Measurements from ENCODE around the gene NRAP.

The NRAP gene

GRCh38 chr10:113692271-113692670 lies 28.4 kb upstream of the NRAP start:
- peaks cover 33% of the 10 kb centered on the region for H3K9me3 Mint-ChIP-seq

DNA sequence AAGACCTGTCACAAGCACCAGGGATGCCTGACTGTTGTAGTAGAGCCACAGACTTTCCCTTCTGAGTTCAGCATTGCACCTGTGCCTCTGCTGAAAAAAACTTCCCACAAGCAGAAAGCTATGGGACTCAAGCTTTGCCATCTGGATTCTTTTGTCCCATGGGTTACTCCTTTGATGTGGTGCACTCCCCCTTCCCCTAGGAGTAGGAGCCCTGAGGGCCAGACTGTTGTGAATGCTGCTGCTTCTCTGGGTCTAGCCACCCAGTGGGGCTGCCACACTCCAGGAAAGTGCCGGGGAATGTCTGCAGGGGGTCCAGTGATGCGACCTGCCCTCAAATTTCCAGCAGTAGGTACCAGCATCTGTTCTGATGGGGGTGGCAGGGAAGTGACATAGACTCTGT lies 27.5 kb upstream of the NRAP start:
- H3K9me3 Mint-ChIP-seq, result peaks cover 38% of the 10 kb centered on the region
- H3K27ac Mint-ChIP-seq, result no peak overlapping the region
- peaks cover 74% of the 10 kb centered on the region for H3K36me3 Mint-ChIP-seq (ENCODE audit: low read depth)
- no peak overlapping the region for H3K4me3 Mint-ChIP-seq
- peaks cover 31% of the 10 kb centered on the region for H3K4me1 Mint-ChIP-seq (ENCODE audit: low read depth)
- no peaks in the 10 kb centered on the region for H3K27me3 Mint-ChIP-seq

More at GRCh38 chr10:113692271-113692670, 28.4 kb upstream of the NRAP start:
- Mint-ChIP-seq H3K27ac (no peak overlapping the region), H3K27me3 (no peaks in the 10 kb centered on the region), H3K36me3 (ENCODE audit: low read depth) (peaks cover 76% of the 10 kb centered on the region), H3K4me1 (ENCODE audit: low read depth) (peaks cover 31% of the 10 kb centered on the region), H3K4me3 (no peak overlapping the region)

DNA sequence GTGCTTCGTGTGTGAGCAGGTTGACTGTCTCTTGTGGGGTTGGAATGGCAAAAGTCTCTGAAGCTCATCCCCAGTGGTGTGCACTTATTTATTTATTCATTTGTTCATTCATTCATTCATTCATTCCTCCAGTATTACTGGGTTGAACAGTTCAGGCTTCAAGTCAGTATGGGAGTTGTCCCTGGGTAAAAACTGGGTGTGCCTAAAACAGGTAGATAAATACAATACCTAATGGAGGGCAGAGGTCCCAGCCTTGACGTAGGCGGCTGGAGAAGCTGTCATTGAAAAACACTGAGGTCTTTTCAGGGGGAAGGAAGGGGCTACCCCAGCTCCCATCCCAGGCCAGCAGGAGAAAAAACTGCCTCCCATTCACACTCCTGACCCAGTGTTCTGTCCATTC lies 26.9 kb upstream of the NRAP start:
- H3K36me3 Mint-ChIP-seq (ENCODE audit: low read depth), result peaks cover 80% of the 10 kb centered on the region
- H3K4me3 Mint-ChIP-seq, result no peak overlapping the region
- no peaks in the 10 kb centered on the region for H3K27me3 Mint-ChIP-seq
- H3K9me3 Mint-ChIP-seq, result peaks cover 40% of the 10 kb centered on the region
- H3K4me1 Mint-ChIP-seq (ENCODE audit: low read depth), result peaks cover 31% of the 10 kb centered on the region
- H3K27ac Mint-ChIP-seq, result no peak overlapping the region

DNA sequence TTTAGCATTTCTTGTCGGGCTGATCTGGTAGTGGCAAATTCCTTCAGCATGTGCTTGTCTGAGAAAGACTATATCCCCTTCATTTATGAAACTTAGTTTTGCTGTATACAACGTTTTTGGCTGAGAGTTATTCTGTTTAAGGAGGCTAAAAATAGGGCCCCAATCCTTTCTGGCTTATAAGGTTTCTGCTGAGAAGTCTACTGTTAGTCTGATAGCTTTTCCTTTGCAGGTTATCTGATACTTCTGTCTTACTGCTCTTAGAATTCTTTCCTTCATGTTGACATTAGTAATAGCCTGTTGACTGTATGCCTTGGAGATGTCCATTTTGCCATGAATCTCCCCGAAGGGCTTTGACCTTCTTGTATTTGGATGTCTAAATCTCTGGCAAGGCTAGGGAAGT lies 25.7 kb upstream of the NRAP start:
- H3K27me3 Mint-ChIP-seq, result no peaks in the 10 kb centered on the region
- H3K27ac Mint-ChIP-seq, result no peak overlapping the region
- peaks cover 50% of the 10 kb centered on the region for H3K9me3 Mint-ChIP-seq
- H3K36me3 Mint-ChIP-seq (ENCODE audit: low read depth), result peaks cover 88% of the 10 kb centered on the region
- H3K4me1 Mint-ChIP-seq (ENCODE audit: low read depth), result peaks cover 31% of the 10 kb centered on the region
- no peak overlapping the region for H3K4me3 Mint-ChIP-seq

DNA sequence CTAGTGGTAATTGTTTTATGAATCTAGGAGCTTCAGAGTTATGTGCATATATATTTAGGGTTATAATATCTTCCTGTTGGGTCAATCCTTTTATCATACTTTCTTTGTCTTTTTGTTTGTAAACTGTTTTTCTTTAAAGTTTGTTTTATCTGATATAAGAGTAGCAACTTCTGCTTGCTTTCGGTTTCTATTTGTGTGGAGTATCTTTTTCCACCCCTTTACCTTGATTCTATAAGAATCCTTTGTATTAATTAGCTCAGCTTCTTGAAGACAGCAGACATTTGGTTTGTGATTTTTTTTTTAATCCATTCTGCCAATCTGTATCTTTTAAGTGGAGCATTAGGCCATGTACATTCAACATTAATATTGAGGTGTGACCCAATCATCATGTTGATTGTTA lies 25.2 kb upstream of the NRAP start:
- Mint-ChIP-seq H3K27ac (no peak overlapping the region), H3K27me3 (no peaks in the 10 kb centered on the region), H3K36me3 (ENCODE audit: low read depth) (peaks cover 88% of the 10 kb centered on the region), H3K4me1 (ENCODE audit: low read depth) (peaks cover 36% of the 10 kb centered on the region), H3K4me3 (peak overlapping the region; percentile 7), H3K9me3 (peaks cover 55% of the 10 kb centered on the region)

DNA sequence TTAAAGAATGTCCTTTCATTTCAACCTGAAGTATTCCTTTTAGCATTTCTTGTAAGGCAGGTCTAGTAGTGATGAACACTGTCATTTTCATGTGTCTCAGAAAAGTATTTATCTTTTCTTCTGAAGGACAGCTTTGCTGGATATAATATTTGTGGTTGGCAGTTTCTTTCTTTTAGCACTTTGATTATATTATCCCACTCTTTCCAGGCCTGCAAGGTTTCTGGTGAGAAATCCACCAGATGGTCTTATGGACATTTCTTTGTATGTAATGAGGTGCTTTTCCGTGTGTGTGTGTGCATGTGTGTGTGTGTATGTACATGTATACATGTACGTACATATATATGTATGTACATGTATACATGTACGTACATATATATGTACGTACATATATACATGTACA lies 23.2 kb upstream of the NRAP start:
- H3K9me3 Mint-ChIP-seq, result peaks cover 46% of the 10 kb centered on the region
- peaks cover 85% of the 10 kb centered on the region for H3K36me3 Mint-ChIP-seq (ENCODE audit: low read depth)
- H3K4me1 Mint-ChIP-seq (ENCODE audit: low read depth), result peaks cover 52% of the 10 kb centered on the region
- H3K27me3 Mint-ChIP-seq, result no peaks in the 10 kb centered on the region
- no peak overlapping the region for H3K27ac Mint-ChIP-seq
- no peak overlapping the region for H3K4me3 Mint-ChIP-seq

- Mint-ChIP-seq H3K27me3 (no peaks in the 10 kb centered on the region), H3K4me3 (no peak overlapping the region), H3K27ac (no peak overlapping the region), H3K9me3 (peaks cover 46% of the 10 kb centered on the region), H3K36me3 (ENCODE audit: low read depth) (peaks cover 80% of the 10 kb centered on the region), H3K4me1 (ENCODE audit: low read depth) (peaks cover 62% of the 10 kb centered on the region)
Observed at GRCh38 chr10:113686028-113686427, 22.2 kb upstream of the NRAP start.

- Mint-ChIP-seq H3K4me1 (ENCODE audit: low read depth) (peaks cover 55% of the 10 kb centered on the region), H3K9me3 (peaks cover 39% of the 10 kb centered on the region), H3K27me3 (no peaks in the 10 kb centered on the region), H3K36me3 (ENCODE audit: low read depth) (peaks cover 57% of the 10 kb centered on the region), H3K4me3 (no peak overlapping the region), H3K27ac (no peak overlapping the region)
Observed at GRCh38 chr10:113683300-113683699, 19.5 kb upstream of the NRAP start.

DNA sequence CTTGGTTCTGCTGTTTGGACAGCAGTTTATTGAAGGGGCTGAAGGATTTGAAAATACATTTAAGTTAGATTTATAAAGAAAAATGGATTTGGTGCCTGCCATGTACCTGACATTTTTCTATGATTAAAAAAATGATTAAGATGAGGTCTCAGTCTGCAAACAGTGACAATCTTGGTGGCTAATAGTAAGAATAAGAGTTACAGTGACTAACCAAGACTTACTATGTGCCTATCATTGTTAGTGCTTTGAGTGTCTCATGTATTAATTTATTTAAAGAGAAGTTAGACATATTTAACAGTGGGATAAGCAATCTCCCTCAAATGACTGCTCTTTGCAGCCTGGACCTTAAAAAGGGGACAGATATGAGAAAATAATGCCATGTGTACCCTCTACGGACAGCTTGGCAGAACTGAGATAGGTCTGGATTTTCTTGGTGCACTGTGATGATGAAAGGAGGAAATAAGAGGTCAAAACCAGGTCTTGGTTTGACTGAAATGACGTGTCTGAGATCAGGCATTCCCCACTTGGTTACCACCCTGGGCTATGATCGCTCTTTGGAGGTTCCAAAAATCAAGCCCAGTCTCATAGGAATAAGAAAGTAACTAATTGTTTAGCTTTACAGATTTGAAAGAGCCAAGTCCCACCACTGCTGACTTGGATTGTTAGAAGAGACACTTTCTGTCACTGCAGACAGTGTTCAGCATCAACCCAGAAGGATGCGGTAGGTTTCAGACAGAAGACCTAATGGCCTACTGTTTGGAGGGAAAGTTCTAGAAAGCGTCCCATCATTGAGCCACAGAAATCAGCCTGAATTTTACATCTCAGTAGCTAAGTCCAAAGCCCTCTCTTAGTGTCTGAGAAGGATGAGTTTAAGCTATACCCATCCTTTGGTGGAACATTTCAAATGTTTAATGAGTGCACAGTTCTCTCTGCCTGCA lies 18.0 kb upstream of the NRAP start:
- H3K27me3 Mint-ChIP-seq, result no peaks in the 10 kb centered on the region

DNA sequence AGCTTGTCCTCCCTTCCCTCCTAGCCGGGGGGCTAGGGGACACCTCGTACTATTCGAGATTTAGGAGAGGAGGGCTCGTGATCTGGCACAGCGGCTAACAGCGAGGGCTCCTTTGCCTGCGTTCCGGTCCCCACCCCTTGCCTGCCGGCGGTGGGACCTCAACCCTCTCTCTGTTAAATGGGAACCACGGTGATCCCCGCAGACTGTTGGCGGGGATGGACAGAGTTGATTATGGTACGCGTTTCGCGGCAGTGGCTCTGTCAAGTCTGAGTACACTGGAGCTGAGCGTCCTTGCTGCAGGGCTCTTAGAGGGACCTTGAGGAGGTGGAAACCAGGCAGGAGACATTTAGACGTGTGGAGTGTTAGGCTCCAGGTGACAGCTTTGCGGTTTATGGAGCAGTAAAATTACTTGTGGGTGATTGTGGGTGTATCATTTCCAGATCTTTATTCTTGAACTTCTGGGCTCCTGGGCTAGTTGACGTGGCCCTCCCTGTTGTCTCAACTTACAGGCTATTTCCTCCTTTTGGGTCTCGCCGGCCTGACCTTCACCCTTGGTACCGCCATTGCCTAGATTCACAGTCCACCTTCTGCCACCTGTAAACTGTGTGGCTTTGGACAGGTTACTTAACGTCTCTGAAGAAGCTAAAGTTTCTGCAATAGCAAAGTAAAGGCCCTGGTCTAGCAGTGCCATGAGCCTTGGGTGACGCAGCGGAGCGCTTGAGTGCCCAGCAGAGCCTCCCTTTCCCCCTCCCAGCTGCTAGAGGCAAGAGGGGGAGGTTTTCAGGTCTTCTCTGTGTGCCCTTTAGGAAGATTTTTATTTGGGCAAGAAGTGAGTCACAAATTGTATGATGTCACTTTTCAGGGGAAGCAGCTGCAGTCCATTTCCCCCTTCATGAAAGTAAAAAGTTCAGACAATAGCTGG lies 16.6 kb upstream of the NRAP start:
- Mint-ChIP-seq H3K4me1 (ENCODE audit: low read depth) (peaks cover 53% of the 10 kb centered on the region), H3K9me3 (peaks cover 20% of the 10 kb centered on the region), H3K27me3 (no peaks in the 10 kb centered on the region), H3K36me3 (ENCODE audit: low read depth) (peaks cover 32% of the 10 kb centered on the region), H3K27ac (peak overlapping the region; percentile 95), H3K4me3 (peak overlapping the region; percentile 97)

More for the DNA sequence above, 18.0 kb upstream of the NRAP start:
- Mint-ChIP-seq H3K9me3 (peaks cover 25% of the 10 kb centered on the region), H3K36me3 (ENCODE audit: low read depth) (peaks cover 42% of the 10 kb centered on the region), H3K27ac (peak overlapping the region; percentile 95), H3K4me3 (peak overlapping the region; percentile 97), H3K4me1 (ENCODE audit: low read depth) (peaks cover 53% of the 10 kb centered on the region)

DNA sequence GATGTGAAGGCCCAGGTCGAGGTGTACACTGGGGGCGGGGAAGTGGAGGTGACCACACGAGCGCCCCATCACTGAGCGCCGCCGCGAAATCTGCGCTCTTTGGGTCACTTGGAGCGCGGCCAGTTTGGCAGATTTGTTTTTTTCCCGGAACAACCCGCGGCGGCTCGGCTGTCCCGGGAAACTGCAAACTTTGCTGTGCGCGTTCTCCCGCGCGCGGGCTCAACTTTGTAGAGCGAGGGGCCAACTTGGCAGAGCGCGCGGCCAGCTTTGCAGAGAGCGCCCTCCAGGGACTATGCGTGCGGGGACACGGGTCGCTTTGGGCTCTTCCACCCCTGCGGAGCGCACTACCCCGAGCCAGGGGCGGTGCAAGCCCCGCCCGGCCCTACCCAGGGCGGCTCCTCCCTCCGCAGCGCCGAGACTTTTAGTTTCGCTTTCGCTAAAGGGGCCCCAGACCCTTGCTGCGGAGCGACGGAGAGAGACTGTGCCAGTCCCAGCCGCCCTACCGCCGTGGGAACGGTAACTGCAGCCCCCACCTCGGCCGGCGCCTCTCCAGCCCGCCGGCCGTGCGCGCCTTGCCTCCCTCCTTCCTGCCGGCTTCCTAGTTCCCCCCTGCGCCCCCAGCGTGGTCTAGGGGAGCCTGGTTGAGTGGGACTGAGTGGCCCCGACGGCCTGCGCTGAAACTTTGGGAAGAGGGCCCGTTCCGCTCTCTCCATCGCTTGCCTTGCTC lies 15.8 kb upstream of the NRAP start, which contains the start of gene CASP7:
Gene CASP7, plus strand, starts transcription at position 450 of the 727 bp plus-strand sequence. CDS start 17,582 bp downstream, outside the sequence.
- Mint-ChIP-seq H3K4me1 (ENCODE audit: low read depth) (peaks cover 49% of the 10 kb centered on the region), H3K27ac (peak within 1 kb of the TSS; percentile 95), H3K4me3 (peak within 1 kb of the TSS; percentile 97), H3K36me3 (ENCODE audit: low read depth) (peaks cover 25% of the 10 kb centered on the region), H3K27me3 (no peaks in the 10 kb centered on the region), H3K9me3 (peaks cover 13% of the 10 kb centered on the region)

GRCh38 chr10:113666682-113667252 lies 2.9 kb upstream of the NRAP start:
- H3K4me1 Mint-ChIP-seq (ENCODE audit: low read depth), result peaks cover 12% of the 10 kb centered on the region
- peak overlapping the region; percentile 46 for H3K27ac Mint-ChIP-seq
- H3K36me3 Mint-ChIP-seq (ENCODE audit: low read depth), result no peaks in the 10 kb centered on the region
- no peak overlapping the region for H3K4me3 Mint-ChIP-seq
- peaks cover 15% of the 10 kb centered on the region for H3K27me3 Mint-ChIP-seq
- no peaks in the 10 kb centered on the region for H3K9me3 Mint-ChIP-seq

DNA sequence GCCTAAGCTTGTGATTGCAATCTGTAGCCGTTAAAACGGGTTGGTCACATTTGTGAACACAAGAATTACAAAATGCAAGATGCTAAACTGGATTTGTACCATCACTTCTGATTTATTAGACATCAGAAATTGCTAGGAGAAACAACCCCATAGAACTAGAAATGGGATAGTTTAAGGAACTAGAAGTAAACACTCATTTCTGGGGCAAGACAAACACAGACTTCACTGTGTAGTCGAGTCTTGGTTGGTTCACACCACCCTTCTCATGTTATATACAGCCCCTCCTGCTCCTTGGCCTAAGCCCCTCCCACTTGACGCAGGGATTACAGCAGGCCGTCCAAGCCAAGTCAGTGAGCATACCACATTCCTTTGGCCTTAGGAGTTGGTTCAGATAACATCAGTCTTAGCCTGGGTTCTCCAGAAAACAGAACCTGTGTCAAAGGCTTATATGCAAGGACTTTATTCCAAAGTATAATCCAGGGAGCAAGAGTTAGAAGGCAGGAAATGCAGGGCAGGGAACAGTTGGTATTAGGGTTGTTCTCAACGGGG lies 2.0 kb upstream of the NRAP start:
- Mint-ChIP-seq H3K27me3 (peaks cover 14% of the 10 kb centered on the region), H3K4me3 (no peak overlapping the region)

DNA sequence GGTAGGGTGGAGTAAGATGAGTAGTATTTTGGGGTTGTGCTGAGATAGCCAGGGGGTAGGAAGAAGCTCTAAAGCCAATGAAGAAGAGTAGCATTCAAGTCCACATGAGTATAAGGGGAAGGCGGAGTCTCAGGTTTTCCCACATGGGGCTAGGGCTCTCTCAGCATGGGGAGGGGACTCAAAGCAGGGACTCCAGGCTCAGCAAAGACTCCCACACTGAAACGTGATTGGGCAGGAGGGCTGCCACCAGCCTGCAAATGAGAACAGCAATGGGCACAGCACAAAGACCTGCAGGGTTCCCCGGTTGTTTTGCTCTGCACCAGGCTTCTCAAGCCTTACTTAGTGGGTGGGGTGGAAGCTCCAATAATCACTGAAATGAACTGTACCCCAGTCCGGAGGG lies 1.5 kb upstream of the NRAP start:
- no peaks in the 10 kb centered on the region for H3K9me3 Mint-ChIP-seq
- peaks cover 12% of the 10 kb centered on the region for H3K4me1 Mint-ChIP-seq (ENCODE audit: low read depth)
- H3K4me3 Mint-ChIP-seq, result no peak overlapping the region
- peaks cover 10% of the 10 kb centered on the region for H3K27me3 Mint-ChIP-seq
- no peak overlapping the region for H3K27ac Mint-ChIP-seq
- no peaks in the 10 kb centered on the region for H3K36me3 Mint-ChIP-seq (ENCODE audit: low read depth)

More for the DNA sequence above, 2.0 kb upstream of the NRAP start:
- H3K9me3 Mint-ChIP-seq, result no peaks in the 10 kb centered on the region
- H3K36me3 Mint-ChIP-seq (ENCODE audit: low read depth), result no peaks in the 10 kb centered on the region
- H3K27ac Mint-ChIP-seq, result no peak overlapping the region
- H3K4me1 Mint-ChIP-seq (ENCODE audit: low read depth), result peaks cover 12% of the 10 kb centered on the region
